Measurements from ENCODE around the gene OR4D9.

- TF ChIP-seq POLR2A (IDR thresholded peaks at IDR 0.05), result no peak
- TF ChIP-seq CTCF (IDR thresholded peaks at IDR 0.05), result no peak
These were observed 36.2 kb upstream of the OR4D9 start for GRCh38 chr11:59475176-59475575.
